ENCODE results near the gene TGFBR3. TPM values are rescaled to one million over a fixed set of nuclear protein-coding genes. Genes with fewer than 3 reads are reported as not detected.

TGFBR3 gene
- total and polyA plus RNA-seq, 2 of the 4 experiments (the other 2 are of a cell fraction) = 3.0 to 11.3 TPM

DNA sequence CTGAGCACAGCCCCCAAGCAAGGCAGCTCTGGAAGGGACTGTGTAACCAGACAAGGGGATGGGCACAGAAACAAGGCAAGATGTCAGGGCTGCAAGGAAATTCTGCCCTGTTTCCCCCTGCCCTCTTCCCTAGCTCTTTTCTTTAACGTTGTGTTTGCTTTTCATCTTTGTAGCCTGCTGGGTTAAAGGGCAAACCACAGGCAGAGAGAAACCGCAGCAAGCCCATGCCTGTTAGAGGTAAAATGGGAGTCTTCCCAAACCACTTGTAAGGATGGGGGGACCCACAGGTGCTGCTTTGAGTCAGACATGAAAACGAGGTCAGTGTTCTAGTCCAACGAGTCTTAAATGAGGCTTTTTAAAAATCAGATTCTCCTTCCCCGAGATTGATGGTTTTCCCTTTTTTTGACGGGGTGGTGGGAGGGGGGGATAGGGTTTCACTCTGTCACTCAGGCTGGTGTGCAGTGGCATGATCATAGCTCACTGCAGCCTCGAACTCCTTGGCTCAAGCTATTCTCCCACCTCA is 13.3 kb downstream of the TGFBR3 start:
- no peak overlapping the region for H2AK9ac ChIP-seq (replicated peaks; ENCODE audit: low read depth, low read length, poor library complexity)
- ATAC-seq (ENCODE audit: low read depth) = peak; percentile 11; the same call in 1 of the 2 replicates
- peak overlapping the region; percentile 21; the same call in 1 of the 2 replicates for H3K4me2 ChIP-seq (ENCODE audit: low read depth, low read length)
- peaks cover 9% of the 10 kb centered on the region for H3K4me1 ChIP-seq (ENCODE audit: control insufficient read depth, insufficient read depth, low read length)
- H3K4me3 ChIP-seq (ENCODE audit: insufficient read depth, low read depth, low read length) = no peak overlapping the region
- dilution Hi-C loops (cut with HindIII; ENCODE audit: low sequenced_read_pairs, unreplicated experiment) (no loop called here), in situ Hi-C loops (cut with MboI; ENCODE audit: low sequenced_read_pairs) (no loop called here), intact Hi-C loops (cut with micrococcal nuclease) (no loop called here)
- no peak overlapping the region for H4K5ac ChIP-seq (ENCODE audit: low read depth, low read length)
- ChIA-PET POLR2A (ENCODE audit: unreplicated experiment) (no interaction called here), CTCF (no interaction called here)
- H3K9me3 ChIP-seq (ENCODE audit: control insufficient read depth, insufficient read depth, low read length) = no peaks in the 10 kb centered on the region
- no peaks in the 10 kb centered on the region for H3K36me3 ChIP-seq (ENCODE audit: control insufficient read depth, insufficient read depth, low read length)
- peaks cover 16 to 38% of the 10 kb centered on the region in 2 experiments; a peak in 3 of 4 replicates for H3K79me1 ChIP-seq (ENCODE audit: low read depth in 1 of 2, low read length in 2 of 2)
- no peak overlapping the region for H4K91ac ChIP-seq (ENCODE audit: insufficient read depth, low read depth, low read length)
- H3K4ac ChIP-seq (ENCODE audit: low read depth, low read length) = peak overlapping the region; percentile 61
- H3K23ac ChIP-seq (ENCODE audit: low read depth, low read length) = 0 out of 2 replicates have a peak overlapping the region, but pooled peaks have one; percentile 28
- H2AK5ac ChIP-seq (ENCODE audit: low read depth, low read length) = peak overlapping the region; percentile 70; the same call in 1 of the 2 replicates
- no peak for TF ChIP-seq BHLHE40 (IDR thresholded peaks at IDR 0.05; ENCODE audit: low read depth, low read length)
- no peak for TF ChIP-seq RAD21 (IDR thresholded peaks at IDR 0.05; ENCODE audit: low read length)
- no peak for TF ChIP-seq RCOR1 (IDR thresholded peaks at IDR 0.05; ENCODE audit: insufficient replicate concordance, low read length)
- TF ChIP-seq MXI1 (IDR thresholded peaks at IDR 0.05; ENCODE audit: borderline replicate concordance, low read depth, low read length) = no peak
- TF ChIP-seq, protein P1, sequence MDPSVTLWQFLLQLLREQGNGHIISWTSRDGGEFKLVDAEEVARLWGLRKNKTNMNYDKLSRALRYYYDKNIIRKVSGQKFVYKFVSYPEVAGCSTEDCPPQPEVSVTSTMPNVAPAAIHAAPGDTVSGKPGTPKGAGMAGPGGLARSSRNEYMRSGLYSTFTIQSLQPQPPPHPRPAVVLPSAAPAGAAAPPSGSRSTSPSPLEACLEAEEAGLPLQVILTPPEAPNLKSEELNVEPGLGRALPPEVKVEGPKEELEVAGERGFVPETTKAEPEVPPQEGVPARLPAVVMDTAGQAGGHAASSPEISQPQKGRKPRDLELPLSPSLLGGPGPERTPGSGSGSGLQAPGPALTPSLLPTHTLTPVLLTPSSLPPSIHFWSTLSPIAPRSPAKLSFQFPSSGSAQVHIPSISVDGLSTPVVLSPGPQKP (IDR thresholded peaks at IDR 0.05; ENCODE audit: borderline replicate concordance, low read depth, low read length) = no peak
- no peak for TF ChIP-seq MAFK (IDR thresholded peaks at IDR 0.05; ENCODE audit: low read depth, low read length)
- no peak for TF ChIP-seq MAZ (IDR thresholded peaks at IDR 0.05; ENCODE audit: borderline replicate concordance, low read depth, low read length)
- TF ChIP-seq POLR2A (IDR thresholded peaks at IDR 0.05; ENCODE audit: low read depth, low read length) = no peak
- TF ChIP-seq, protein P2, sequence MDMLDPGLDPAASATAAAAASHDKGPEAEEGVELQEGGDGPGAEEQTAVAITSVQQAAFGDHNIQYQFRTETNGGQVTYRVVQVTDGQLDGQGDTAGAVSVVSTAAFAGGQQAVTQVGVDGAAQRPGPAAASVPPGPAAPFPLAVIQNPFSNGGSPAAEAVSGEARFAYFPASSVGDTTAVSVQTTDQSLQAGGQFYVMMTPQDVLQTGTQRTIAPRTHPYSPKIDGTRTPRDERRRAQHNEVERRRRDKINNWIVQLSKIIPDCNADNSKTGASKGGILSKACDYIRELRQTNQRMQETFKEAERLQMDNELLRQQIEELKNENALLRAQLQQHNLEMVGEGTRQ (IDR thresholded peaks at IDR 0.05; ENCODE audit: low read depth, low read length) = no peak
- TF ChIP-seq, protein P3, sequence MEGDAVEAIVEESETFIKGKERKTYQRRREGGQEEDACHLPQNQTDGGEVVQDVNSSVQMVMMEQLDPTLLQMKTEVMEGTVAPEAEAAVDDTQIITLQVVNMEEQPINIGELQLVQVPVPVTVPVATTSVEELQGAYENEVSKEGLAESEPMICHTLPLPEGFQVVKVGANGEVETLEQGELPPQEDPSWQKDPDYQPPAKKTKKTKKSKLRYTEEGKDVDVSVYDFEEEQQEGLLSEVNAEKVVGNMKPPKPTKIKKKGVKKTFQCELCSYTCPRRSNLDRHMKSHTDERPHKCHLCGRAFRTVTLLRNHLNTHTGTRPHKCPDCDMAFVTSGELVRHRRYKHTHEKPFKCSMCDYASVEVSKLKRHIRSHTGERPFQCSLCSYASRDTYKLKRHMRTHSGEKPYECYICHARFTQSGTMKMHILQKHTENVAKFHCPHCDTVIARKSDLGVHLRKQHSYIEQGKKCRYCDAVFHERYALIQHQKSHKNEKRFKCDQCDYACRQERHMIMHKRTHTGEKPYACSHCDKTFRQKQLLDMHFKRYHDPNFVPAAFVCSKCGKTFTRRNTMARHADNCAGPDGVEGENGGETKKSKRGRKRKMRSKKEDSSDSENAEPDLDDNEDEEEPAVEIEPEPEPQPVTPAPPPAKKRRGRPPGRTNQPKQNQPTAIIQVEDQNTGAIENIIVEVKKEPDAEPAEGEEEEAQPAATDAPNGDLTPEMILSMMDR (conservative IDR thresholded peaks at IDR 0.05; ENCODE audit: low read depth, low read length) = no peak
- no peak for TF ChIP-seq SMC3 (IDR thresholded peaks at IDR 0.05; ENCODE audit: low read depth, low read length)
- TF ChIP-seq RFX5 (IDR thresholded peaks at IDR 0.05; ENCODE audit: low read depth, low read length) = no peak
- TF ChIP-seq NFE2L2 (IDR thresholded peaks at IDR 0.05; ENCODE audit: low read depth, low read length) = no peak
- TF ChIP-seq CHD1 (IDR thresholded peaks at IDR 0.05; ENCODE audit: low read depth, low read length) = no peak
- TF ChIP-seq FOS (IDR thresholded peaks at IDR 0.05; ENCODE audit: low read depth, low read length) = no peak
- TF ChIP-seq CEBPB (IDR thresholded peaks at IDR 0.05; ENCODE audit: low read depth, low read length) = no peak
- peaks cover 10% of the 10 kb centered on the region for H3K9me1 ChIP-seq (ENCODE audit: insufficient read depth, low read length)
- no TSS peak for BruUV-seq (replicated peaks)
- H3K27ac ChIP-seq (ENCODE audit: insufficient read depth, low read length) = no peak overlapping the region
- no peak overlapping the region for H2BK120ac ChIP-seq (ENCODE audit: low read depth, low read length)
- H2BK20ac ChIP-seq (ENCODE audit: low read depth, low read length) = no peak overlapping the region
- no peak for DNase-seq
- H3K9ac ChIP-seq (ENCODE audit: low read depth, low read length) = no peak overlapping the region
- no peak overlapping the region for H2AFZ ChIP-seq (replicated peaks; ENCODE audit: low read length, poor library complexity)
- peaks cover 1% of the 10 kb centered on the region for H3K27me3 ChIP-seq (ENCODE audit: control insufficient read depth, insufficient read depth, low read length)
- H3K18ac ChIP-seq (ENCODE audit: low read depth, low read length) = no peak overlapping the region
- WGBS, 2 experiments (ENCODE audit: extremely low coverage in 2 of 2, insufficient read length in 1 of 2) = no CpG with 5 or more reads among the region's 7 CpGs
- no peak overlapping the region for H2BK5ac ChIP-seq (ENCODE audit: low read depth, low read length, poor library complexity, severe bottlenecking)
- H4K20me1 ChIP-seq (ENCODE audit: insufficient read depth, low read length) = peaks cover 16% of the 10 kb centered on the region; the same call in 1 of the 2 replicates
- H4K8ac ChIP-seq (ENCODE audit: low read depth in 2 of 2, low read length in 2 of 2) = no peak overlapping the region
- H3K56ac ChIP-seq (ENCODE audit: extremely low read depth, insufficient read depth, low read length) = no peak overlapping the region
- peak overlapping the region; percentile 71 for H3K14ac ChIP-seq (replicated peaks; ENCODE audit: low read depth, low read length)
- H2BK15ac ChIP-seq (ENCODE audit: low read depth, low read length) = 0 out of 3 replicates have a peak overlapping the region, but pooled peaks have one; percentile 23
